SKM-1 treated with dmso at 0.1 percent for 144 hours (cell line): ENCODE measurements around the gene ZHX3.

Source experiments
- DNase-seq: peaks from one replicate; lab custom pipeline; 2025; ENCODE audit not compliant: unreplicated experiment; lab: John Stamatoyannopoulos, UW

The ZHX3 gene

GRCh38 chr20:41175201-41175651 is 142.3 kb downstream of the ZHX3 start:
- DNase-seq, result no peak

- DNase-seq, result no peak
Observed at GRCh38 chr20:41174782-41175181, 142.7 kb downstream of the ZHX3 start.

GRCh38 chr20:41174373-41174772 is 143.2 kb downstream of the ZHX3 start:
- DNase-seq, result no peak

- DNase-seq, result no peak
Observed at GRCh38 chr20:41173791-41174341, 143.7 kb downstream of the ZHX3 start.

GRCh38 chr20:41173161-41173721 is 144.3 kb downstream of the ZHX3 start:
- peak; percentile 23 for DNase-seq

GRCh38 chr20:41172296-41173140 is 145.0 kb downstream of the ZHX3 start:
- DNase-seq, result no peak

- DNase-seq, result no peak
Observed at GRCh38 chr20:41171736-41172295, 145.7 kb downstream of the ZHX3 start.

- DNase-seq, result no peak
Observed at GRCh38 chr20:41170386-41171105, 147.0 kb downstream of the ZHX3 start.

- DNase-seq, result no peak
Observed at GRCh38 chr20:41169791-41170351, 147.7 kb downstream of the ZHX3 start.

GRCh38 chr20:41169162-41169690 is 148.3 kb downstream of the ZHX3 start:
- no peak for DNase-seq

- DNase-seq, result no peak
Observed at GRCh38 chr20:41168281-41169161, 149.0 kb downstream of the ZHX3 start.

GRCh38 chr20:41167481-41168253 is 149.9 kb downstream of the ZHX3 start:
- peak; percentile 20 for DNase-seq

GRCh38 chr20:41167118-41167470 is 150.4 kb downstream of the ZHX3 start:
- no peak for DNase-seq

GRCh38 chr20:41166201-41167117 is 151.1 kb downstream of the ZHX3 start:
- DNase-seq, result no peak

GRCh38 chr20:41165001-41165882 is 152.3 kb downstream of the ZHX3 start:
- no peak for DNase-seq

GRCh38 chr20:41163821-41164220 is 153.7 kb downstream of the ZHX3 start:
- no peak for DNase-seq

GRCh38 chr20:41162396-41162795 is 155.1 kb downstream of the ZHX3 start:
- DNase-seq, result no peak
